Measurements from ENCODE around the gene KIAA1191.

Gene KIAA1191

DNA sequence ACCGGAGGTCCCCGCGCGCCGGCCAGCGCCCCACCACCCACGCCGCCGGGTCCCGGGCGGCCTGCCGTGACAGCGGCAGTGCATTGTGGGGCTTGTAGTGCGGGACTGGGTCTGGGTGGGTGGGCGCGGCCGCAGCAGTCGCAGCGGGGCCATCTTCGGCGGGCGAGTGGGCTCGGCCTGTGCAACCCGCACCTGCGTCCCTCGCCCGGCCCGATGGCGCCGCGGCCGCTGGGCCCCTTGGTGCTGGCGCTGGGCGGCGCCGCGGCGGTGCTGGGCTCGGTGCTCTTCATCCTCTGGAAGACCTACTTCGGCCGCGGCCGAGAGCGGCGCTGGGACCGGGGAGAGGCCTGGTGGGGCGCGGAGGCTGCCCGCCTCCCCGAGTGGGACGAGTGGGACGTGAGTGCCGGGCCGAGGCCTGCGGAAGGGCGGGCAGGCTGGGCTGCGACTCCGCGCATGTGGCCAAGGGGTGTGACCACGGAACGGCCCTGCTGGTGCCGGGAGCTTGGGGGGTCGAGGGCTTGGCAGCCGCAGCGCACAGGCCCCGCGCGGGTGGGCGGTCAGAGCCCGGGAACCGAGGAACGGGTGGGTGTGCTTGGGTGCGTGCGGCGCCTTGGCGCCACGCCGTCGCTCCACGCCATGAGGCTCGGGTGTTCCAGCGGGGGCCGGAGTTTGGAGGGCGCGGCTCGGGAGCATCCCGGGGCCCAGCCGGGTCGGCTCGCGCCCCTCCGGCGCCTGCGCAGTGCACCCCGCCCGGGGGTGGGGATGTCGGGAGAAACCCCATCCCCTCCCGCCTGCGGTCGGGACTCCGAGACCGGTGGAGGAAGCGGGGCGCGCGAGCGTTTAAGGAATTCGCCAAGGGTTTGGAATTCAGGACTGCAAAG, 4.0 kb upstream of the KIAA1191 start, which contains the start of gene ARL10:
ARL10 (plus strand) TSS at position 137 of the 881 bp plus-strand sequence; CDS start at position 214, 77 bp downstream.
- DNase-seq (ENCODE audit: low spot score): no peak

DNA sequence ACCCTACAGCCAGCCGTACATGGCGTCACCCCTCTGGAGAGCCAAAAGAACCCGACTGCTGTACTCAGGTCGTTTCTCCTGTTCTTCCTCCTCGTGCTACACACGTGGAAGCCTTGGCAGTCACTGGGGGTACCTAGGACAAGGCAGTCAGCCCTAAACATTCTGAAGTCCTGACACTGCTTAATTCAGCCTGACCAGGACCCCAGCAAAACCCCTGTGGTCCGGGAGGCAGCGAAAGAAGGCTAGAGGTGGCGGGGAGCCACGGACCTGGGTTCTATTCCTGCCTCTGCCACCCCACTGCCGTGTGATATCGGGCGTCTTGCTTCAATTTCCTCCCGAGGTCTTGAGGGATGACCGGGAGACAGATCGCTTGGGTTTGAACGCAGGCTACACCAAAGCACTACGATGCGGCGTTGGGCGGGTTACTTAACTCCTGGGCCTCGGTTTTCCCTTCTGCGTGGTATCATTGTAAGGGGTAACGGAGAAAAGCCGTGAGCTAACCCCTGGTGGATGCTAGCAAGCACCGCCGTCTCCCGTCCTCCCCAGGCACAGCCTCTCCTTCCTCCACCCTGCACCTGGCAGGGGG, 3.3 kb upstream of the KIAA1191 start:
- DNase-seq (ENCODE audit: low spot score): no peak

DNA sequence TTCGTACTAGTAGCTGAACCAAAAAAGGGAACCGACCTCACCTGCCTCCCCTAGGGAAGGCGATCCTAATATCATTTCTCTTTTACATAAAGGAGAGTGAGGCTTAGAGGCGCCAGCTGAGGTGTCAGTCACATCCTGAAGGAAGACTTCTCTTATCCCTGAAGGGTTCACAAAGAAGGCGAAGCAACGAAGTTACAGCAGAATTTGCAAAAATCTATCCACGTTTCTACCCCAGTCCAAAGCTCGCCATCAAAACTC, 598 bp upstream of the KIAA1191 start:
- no peak for DNase-seq (ENCODE audit: low spot score)

DNA sequence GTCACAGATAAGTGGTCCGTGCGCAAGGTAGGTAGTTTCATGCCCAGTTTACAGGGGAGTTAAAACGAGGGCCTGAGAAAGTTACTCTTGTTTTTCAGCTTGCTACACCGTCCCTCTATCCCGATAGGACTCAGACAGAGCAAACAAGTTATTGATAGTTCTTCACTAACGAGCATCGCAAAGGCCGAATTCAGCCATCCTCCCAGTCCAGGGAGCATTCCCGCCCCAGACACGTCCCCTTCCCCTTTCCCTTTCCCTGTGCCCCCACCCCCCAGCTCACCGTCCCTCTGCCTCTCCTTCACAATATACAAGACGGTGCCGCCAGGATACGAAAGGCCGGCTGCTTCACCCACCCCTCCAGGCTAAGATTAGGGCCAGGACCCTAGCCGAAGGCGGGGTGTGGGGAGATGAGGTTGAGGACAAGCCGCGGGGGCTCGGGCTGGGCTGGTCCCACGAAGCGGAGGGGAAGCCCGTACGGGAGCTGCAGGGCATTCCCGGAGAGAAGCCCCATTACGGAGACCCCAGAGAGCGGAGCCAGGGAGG, 599 bp downstream of the KIAA1191 start:
- DNase-seq (ENCODE audit: low spot score): no peak

DNA sequence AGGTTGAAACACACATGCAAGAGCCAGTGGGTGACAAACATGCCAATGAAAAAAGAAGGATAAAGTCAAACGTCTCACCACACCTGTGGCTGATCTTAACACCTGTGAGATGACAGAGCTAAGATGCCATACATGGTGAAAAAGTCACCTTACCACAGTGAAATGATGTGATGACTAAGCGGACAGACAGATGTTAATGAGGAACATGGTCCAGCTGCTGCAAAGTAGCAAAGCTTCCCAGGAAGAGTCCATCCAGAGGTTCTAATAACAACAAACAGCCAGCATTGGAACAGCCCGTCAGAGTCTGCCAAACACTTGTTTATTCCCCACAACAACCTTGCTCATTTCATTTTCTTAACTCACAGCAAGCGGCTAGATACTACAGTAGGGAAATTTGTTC, 1.9 kb downstream of the KIAA1191 start:
- DNase-seq (ENCODE audit: low spot score): no peak

DNA sequence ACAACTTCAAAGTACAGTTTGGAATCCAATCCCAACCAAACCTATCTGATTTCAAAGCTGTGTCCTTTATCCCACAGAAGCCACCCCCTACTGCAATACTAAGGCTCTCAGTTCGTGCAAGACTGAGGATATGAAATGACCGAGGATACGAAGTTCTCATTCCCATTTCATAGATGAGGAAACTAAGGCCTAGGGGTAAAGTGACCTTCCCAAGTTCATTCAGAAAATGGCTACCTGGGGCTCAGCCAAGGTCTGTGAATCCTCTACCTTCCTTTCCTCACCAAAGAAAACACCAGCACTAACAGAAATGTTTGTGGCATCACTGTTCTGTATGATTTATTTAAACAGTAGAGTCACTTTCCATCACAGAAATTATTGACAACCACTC, 5.4 kb downstream of the KIAA1191 start:
- no peak for DNase-seq (ENCODE audit: low spot score)

DNA sequence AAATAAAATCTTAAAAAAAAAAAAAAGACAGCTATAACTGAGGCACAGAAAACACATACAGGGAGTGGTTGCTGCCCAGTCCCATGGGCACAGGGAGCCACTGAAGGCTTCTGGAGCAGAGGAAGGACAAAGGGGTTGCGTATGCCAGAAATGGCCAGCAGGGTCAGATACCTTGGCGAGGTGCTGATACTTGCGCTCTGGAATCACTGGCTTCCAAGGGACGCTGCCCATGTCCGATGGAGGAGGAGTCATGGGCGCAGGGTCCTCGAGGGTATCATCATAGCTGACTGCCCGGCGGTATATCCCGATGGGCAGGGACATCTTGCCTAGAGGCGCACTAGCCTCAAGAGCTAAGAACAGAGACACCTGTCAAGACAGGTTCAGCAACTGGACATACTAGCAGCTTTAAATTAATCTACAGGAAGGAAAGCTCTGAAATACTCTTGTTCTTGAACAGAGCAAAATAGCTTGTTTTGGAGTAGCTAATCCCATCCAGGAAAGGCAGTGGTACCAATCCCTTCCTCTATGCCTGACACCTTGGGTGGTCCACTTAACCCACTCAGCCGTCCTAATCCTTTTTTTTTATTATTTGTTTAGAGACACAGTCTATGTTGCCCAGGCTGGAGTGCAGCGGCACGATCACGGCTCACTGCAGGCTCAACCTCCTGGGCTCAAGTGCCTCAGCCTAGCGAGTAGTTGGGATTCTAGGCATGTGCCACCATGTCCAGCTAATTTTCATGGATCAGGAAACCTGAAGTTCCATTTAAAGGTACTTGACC, 6.0 kb downstream of the KIAA1191 start:
- DNase-seq (ENCODE audit: low spot score): no peak

DNA sequence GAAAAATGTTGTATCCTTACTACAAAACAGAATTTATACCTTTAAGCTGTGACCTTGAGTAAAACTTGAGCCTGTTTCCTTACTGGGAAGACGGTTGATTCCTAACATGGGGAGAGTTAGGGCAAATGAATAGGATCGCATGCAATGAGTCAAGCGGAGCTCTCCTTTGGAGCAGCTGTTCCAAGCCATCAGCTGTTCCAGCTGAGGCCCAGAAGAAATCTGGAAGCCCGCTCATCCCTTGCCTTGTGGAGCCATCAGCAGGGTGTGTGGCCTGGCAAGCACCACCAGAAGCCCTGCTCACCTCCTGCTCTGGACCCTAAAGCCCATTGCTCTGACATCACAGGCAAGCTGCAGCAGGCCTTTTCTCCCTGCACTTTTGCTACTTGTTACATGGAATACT, 8.0 kb downstream of the KIAA1191 start:
- DNase-seq (ENCODE audit: low spot score): no peak

DNA sequence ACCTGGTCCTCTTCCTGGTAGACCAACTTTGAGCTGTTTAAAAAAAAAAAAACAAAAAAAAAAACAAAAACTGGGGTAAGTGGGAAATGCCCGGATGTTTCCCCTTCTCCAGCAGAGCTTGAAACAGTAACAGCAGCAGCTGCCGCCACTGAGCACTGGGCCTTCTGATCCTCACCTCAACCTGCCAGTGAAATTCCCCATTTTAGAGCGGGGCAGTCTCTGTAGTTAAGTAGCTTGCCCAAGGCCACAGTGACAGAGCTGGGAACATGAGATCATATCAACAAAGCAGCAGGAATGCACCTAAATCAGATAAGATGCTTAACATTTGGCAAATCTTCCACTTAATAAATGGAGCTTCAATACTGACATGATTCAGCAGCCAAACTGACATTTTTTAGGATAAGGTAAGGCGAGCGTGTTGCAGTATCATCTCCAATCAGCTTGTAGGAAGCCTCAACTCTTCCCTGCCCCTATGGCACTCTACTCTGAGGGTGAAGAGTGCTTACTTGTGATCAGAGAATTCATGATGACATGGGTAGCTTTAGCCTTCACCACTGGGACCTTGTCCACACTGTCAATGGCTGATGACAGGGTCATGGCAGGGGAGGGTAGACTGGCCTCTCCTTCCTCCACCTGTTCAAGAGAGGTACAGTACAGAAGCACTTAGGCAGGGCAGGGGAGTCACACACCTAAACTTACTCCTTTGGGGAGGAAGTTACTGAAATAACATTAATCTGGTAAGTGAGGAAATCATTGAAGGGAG, 9.3 kb downstream of the KIAA1191 start:
- DNase-seq (ENCODE audit: low spot score): no peak

DNA sequence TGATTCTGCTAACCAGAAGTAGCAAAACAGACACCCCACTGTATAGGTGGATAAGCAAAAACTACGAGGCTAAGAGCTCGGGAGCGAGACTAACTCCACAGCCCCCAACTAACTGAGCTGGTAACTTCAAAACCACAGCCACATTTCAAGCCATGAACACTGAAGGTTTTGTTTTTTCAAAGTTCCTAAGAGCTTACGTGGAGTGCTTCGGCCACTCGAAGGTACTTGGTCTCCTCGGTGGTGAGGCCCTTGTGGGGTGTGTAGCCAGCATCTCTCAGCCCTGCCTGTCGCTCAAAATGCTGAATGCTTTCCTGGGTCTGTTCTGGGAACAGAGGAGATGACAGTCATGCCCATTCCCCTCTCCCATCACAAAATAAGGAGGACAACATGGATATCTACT, 11.1 kb downstream of the KIAA1191 start:
- DNase-seq (ENCODE audit: low spot score): no peak

DNA sequence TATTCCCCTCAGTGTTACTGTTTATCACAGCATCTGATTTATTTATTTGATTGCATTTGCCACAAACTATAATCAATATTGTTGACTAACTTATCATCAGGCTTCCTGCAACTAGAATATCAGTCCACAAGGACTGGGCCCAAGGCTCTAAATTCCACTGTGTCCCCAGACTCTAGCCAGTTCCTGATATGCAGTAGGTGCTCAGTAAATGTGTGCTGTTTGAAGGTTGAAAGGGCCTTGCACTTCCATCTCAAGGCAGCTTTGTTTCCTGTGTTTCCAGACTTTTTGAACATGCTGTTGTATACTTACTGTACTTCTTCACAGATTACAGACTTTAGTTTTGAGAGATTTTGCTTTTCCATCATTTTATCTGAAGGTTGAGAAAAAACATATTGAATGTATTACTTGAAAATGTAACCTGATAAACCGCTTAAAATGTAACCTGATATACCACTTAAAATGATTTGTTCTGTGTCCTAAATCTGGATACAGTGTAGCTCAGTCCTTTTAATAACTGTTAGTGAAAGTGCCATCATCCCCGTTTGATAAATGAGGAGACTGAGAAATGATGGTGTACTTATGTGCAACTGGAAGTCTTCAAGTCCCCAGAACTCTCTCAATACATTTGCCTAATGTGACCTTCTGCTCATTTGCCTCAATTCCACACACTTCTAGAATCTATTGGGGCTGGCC, 18.7 kb downstream of the KIAA1191 start:
- no peak for DNase-seq (ENCODE audit: low spot score)

DNA sequence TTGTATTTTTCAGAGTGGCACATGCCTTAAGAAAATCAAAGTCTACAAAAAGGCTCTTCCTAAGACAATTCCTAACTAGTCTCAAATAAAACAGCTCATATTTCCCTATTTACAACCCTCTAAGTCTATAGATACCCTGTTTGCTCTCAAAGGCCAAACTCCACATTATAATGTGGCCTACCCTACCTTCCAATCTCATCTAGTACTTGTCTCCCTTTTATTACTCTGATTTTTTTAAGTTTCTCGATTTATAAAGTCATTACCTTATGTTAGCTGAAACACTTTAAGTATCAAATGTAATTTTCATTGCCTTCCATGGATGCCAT, 19.4 kb downstream of the KIAA1191 start:
- no peak for DNase-seq (ENCODE audit: low spot score)

DNA sequence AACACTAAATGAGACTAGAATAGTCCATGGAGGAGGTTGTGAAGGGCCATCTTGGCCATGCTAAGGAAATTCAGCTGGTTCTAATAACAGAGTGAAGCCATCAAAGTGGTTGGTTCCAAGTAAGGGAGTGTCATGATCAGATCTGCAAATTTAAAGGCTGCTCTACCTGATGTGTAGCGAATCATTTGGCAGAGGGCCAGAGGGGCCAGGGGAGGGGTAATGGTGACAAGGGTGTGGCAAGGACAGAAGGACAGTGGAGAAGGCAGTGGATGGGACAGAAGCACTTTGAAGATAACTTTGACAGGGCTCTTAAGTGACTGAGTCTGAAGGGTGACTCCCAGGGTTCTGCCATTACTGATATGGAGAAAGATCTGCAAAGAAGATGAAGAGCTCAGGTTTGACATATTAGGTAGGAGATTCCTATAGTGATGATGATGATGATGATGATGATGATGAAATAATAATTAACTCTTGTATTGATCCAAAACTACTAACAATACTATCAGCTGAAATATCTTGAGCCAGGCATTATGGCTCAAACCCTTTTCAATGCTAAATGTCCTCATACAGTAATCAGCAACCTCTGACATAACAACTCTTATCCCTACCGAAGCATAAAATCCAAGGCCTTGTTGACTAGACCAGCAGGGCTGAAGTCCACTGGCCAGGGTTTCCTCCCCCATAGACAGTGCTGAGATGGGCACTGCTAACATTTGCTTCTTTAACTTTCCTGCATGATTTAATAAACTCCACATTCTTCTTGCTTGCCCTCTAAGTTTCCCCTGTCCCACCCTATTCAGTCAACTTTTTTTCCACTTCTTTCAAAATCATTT, 20.0 kb downstream of the KIAA1191 start:
- DNase-seq (ENCODE audit: low spot score): no peak

DNA sequence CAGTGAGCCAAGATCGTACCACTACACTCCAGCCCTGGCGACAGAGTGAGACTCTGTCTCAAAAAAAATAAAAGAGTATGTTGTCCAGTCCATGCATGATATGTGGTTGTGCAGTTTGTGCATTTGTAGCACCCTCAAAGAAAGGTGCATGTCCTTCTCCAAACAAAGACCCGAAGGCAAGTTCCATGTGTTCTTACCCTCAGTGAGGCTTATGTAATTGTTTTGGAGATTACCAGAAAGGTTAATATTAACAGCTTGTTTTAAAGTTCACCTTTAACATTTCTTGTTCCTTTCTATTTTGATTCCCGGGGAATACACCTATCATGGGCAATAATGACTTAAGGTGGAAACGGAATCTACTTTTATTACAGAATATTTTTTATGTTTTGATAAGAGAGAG, 22.3 kb downstream of the KIAA1191 start:
- DNase-seq (ENCODE audit: low spot score): no peak

DNA sequence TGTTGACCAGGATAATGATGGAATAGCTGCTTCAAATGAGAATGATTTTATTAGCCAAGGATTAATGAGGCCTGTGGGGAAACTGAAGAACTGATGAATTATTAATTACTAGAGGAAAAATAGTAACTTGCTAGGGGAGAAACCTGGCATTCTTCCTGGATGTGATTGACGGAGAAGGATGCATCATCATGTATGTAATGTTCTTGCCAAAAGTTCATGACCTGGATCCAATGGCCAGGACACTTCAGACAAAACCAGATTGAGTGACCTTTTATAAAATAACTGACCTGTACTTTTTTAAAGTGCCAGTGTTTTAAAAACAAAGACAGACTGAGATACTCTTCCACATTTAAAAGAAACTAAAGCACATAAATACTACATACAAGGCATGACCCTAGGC, 23.7 kb downstream of the KIAA1191 start:
- DNase-seq (ENCODE audit: low spot score): no peak

DNA sequence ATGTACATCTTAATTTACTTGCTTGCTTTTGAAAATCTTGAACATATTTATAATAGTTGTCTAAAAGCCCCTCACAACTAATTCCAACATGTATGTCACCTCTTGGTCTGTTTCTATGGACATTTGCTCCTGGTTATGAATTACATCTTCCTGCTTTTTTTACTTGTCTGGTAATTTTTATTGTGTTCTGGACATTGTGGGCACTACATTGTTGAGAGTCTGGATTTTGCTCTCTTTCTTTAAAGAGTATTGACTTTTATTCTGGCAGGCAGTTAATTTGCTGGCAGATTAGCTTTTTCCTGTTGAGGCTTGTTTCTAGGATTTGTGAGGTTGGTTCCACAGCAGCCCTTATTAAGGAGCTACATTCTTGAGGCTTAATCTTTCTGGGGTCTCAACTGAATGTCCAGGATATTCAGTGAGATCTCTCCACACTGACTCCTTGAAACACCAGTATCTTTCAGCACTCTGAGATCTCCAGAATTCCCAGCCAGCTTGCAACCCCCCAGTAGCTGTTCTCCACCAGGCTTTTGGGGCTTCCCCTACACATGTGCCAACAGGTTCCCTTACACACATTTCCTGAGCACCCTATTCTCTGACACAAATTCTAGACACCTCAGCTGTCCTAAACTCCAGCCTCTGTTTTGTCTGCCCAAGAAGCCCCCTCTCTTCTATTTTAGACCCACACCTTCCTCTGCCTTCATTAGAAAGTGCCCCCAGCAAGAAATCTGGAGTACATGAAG, 27.4 kb downstream of the KIAA1191 start:
- DNase-seq (ENCODE audit: low spot score): no peak

DNA sequence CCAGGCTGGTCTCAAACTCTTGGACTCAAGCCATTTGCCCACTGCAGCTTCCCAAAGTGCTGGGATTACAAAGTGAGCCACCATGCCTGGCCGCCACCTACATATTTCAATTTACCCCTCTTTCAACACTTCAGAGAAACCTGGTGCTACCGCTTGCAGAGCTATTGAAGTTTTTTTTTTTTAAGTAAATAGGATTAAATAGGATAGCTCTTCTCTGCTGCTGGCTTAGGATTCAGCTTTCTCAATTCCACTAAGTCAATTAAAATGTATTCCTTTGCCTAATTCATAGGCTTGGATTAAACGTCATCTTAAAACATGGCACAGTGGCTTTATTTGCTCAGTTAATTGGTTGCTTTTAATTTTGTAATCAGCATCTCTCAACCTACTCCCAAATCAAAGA, 41.0 kb downstream of the KIAA1191 start:
- DNase-seq (ENCODE audit: low spot score): no peak

DNA sequence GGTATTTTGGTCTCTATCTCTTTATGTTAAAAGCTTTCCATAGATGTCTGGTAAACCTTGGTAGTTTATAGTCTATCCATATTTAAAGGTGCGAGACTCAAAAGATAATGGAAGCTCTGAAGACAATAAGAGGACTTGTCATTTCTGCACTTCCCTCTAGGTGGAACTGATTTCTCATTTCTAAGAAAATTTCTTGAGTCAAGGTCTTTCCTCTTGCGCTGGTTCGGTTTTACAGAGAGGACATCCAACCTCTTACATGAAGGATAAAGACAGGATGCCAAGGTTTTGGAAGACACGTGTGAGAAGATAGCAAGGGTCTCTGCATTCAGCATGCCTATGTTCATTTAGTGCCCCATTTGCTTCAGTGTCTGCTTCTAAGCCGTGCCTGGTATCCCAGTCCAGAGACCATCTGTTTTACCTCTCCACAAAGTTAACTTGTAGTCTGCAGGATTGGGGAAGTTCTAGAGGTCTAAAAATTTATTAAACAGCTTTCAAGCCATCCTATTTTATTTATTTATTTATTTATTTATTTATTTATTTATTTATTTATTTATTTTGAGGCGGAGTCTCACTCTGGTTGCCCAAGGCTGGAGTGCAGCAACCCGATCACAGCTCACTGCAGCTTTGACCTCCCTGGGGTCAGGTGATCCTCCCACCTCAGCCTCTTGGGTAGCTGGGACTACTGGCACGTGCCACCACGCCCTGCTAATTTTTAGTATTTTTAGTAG, 41.6 kb downstream of the KIAA1191 start:
- no peak for DNase-seq (ENCODE audit: low spot score)

Measured in COLO829 (cell line).